Measurements from ENCODE around the gene MSH4.
"Not testable (repeated sequence)": the region's sequence is repeated elsewhere in the genome, so short reads cannot be mapped to it uniquely, and the experiment has no call there.

DNA sequence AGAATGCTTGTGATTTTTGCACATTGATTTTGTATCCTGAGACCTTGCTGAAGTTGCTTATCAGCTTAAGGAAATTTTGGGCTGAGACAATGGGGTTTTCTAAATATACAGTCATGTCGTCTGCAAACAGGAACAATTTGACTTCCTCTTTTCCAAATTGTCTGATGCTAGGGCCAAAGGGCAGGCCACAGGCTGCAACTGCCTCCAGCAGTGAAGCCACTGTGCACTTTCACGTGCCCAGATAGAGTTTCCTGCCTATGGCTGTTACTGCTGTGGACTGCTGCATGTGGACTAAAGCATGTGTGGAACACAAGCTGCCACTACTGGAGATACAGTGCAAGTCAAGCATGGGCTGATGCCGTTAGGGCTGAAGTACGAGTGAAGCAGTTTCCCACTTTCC is 146.4 kb downstream of the MSH4 start:
- TF ChIP-seq, protein P1, sequence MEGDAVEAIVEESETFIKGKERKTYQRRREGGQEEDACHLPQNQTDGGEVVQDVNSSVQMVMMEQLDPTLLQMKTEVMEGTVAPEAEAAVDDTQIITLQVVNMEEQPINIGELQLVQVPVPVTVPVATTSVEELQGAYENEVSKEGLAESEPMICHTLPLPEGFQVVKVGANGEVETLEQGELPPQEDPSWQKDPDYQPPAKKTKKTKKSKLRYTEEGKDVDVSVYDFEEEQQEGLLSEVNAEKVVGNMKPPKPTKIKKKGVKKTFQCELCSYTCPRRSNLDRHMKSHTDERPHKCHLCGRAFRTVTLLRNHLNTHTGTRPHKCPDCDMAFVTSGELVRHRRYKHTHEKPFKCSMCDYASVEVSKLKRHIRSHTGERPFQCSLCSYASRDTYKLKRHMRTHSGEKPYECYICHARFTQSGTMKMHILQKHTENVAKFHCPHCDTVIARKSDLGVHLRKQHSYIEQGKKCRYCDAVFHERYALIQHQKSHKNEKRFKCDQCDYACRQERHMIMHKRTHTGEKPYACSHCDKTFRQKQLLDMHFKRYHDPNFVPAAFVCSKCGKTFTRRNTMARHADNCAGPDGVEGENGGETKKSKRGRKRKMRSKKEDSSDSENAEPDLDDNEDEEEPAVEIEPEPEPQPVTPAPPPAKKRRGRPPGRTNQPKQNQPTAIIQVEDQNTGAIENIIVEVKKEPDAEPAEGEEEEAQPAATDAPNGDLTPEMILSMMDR (IDR thresholded peaks at IDR 0.05; ENCODE audit: poor library complexity), result not testable (repeated sequence)
- not testable (repeated sequence) for TF ChIP-seq EZH2 (IDR thresholded peaks at IDR 0.05; ENCODE audit: borderline replicate concordance)
